ENCODE measurements around the gene SATB1.

DNA sequence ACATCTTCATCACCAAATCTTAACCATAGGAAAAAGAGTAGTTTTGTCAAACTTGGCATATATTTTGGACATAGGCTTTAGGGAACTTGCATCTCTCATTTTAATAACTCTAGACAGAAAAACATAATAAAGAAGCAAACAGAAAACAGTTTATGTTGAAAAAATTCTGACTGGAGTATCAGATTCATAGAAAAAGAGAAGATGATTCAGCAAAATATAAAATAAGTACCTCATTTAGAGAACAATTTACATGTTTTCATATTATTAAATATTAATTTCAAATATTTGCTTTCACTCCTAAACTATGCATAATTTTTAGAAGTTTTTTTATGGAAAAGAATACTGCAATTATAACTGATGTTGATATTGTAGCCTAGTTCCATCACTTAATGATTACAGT, 12.5 kb downstream of the SATB1 start:
- TF ChIP-seq, protein P1, sequence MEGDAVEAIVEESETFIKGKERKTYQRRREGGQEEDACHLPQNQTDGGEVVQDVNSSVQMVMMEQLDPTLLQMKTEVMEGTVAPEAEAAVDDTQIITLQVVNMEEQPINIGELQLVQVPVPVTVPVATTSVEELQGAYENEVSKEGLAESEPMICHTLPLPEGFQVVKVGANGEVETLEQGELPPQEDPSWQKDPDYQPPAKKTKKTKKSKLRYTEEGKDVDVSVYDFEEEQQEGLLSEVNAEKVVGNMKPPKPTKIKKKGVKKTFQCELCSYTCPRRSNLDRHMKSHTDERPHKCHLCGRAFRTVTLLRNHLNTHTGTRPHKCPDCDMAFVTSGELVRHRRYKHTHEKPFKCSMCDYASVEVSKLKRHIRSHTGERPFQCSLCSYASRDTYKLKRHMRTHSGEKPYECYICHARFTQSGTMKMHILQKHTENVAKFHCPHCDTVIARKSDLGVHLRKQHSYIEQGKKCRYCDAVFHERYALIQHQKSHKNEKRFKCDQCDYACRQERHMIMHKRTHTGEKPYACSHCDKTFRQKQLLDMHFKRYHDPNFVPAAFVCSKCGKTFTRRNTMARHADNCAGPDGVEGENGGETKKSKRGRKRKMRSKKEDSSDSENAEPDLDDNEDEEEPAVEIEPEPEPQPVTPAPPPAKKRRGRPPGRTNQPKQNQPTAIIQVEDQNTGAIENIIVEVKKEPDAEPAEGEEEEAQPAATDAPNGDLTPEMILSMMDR (IDR thresholded peaks at IDR 0.05; ENCODE audit: low read depth, low read length): no peak
- TF ChIP-seq POLR2A (IDR thresholded peaks at IDR 0.05; ENCODE audit: extremely low read depth, insufficient read length): no peak
- TF ChIP-seq MYC (IDR thresholded peaks at IDR 0.05; ENCODE audit: low read depth, low read length): no peak

Measured in NB4 (cell line).